Lower lobe of right lung (tissue), 2 donors: ENCODE results near the gene PLEKHG4B. TPM values are rescaled to one million over a fixed set of nuclear protein-coding genes. Genes with fewer than 3 reads are reported as not detected.
"Not testable (repeated sequence)": the region's sequence is repeated elsewhere in the genome, so short reads cannot be mapped to it uniquely, and the experiment has no call there.

ENCODE experiments used
- ATAC-seq, 2 donors: fragments of 200-7000 bp; cut with Tn5 transposase; one replicate each; pipeline ENCODE4 v1.9.1; 2020 to 2022; ENCODE audit warnings: mild to moderate bottlenecking in 2 of 2, moderate library complexity in 2 of 2
- DNase-seq: peaks from one replicate; pipeline ENCODE4 v3.0.0-alpha.2; 2020
- H3K27ac ChIP-seq: fragments of 200-600 bp; one replicate; pipeline ENCODE4 v1.8.0; 2022
- H3K27me3 ChIP-seq: fragments of 200-600 bp; one replicate; pipeline ENCODE4 v1.8.0; 2022; ENCODE audit warnings: low read depth
- H3K36me3 ChIP-seq: fragments of 200-600 bp; one replicate; pipeline ENCODE4 v1.8.0; 2022; ENCODE audit warnings: mild to moderate bottlenecking
- H3K4me1 ChIP-seq: fragments of 200-600 bp; one replicate; pipeline ENCODE4 v1.8.0; 2022
- H3K4me3 ChIP-seq: fragments of 200-600 bp; one replicate; pipeline ENCODE4 v1.8.0; 2022; ENCODE audit warnings: mild to moderate bottlenecking
- H3K9me3 ChIP-seq: fragments of 200-600 bp; one replicate; pipeline ENCODE4 v1.8.0; 2022
- CTCF ChIP-seq: fragments of 200-600 bp; IDR thresholded peaks from one replicate; pipeline ENCODE4 v1.8.0; 2022; ENCODE audit warnings: antibody characterized with exemption, mild to moderate bottlenecking
- intact Hi-C: fragments of 100-400 bp; cut with DNase I; formaldehyde crosslinking; loops from one replicate; pipeline ENCODE4 v1.11.0; 2022
- total RNA-seq: library from RNA; stranded (reverse); fragmentation: NEBNext Ultra II Directional; extraction: Animal tissue kit (Norgen Biotek cat#: 25700); gene quantifications from one replicate; pipeline ENCODE4 v1.2.1, GENCODE V29; 2021
- donor health status: DM: no; HTN: yes; CAD: no; lungs with severe emphysema.

PLEKHG4B gene
- total RNA-seq, 1 donor from 2014 or later, result 2.7 TPM

- no peaks in the 10 kb centered on the region for H3K9me3 ChIP-seq
- DNase-seq, result no peak
- no peaks in the 10 kb centered on the region for H3K4me1 ChIP-seq
- ATAC-seq, result no peak
- H3K27me3 ChIP-seq, result no peaks in the 10 kb centered on the region
- no peak overlapping the region for H3K4me3 ChIP-seq
- H3K27ac ChIP-seq, result no peak overlapping the region
- intact Hi-C loops, result no loop called here
- TF ChIP-seq CTCF, result no peak
- peaks cover 39% of the 10 kb centered on the region for H3K36me3 ChIP-seq
These were observed 115.1 kb downstream of the PLEKHG4B start for GRCh38 chr5:206927-207536.

GRCh38 chr5:207599-207998 lies 115.6 kb downstream of the PLEKHG4B start:
- no peaks in the 10 kb centered on the region for H3K27me3 ChIP-seq
- DNase-seq (no peak), ATAC-seq (no peak)
- no peaks in the 10 kb centered on the region for H3K9me3 ChIP-seq
- no peak overlapping the region for H3K4me3 ChIP-seq
- no peaks in the 10 kb centered on the region for H3K4me1 ChIP-seq
- intact Hi-C loops, result no loop called here
- peaks cover 39% of the 10 kb centered on the region for H3K36me3 ChIP-seq
- H3K27ac ChIP-seq, result no peak overlapping the region
- TF ChIP-seq CTCF, result no peak

GRCh38 chr5:208449-209114 lies 116.6 kb downstream of the PLEKHG4B start:
- DNase-seq (no peak), ATAC-seq (no peak)
- H3K4me1 ChIP-seq, result no peaks in the 10 kb centered on the region
- H3K36me3 ChIP-seq, result peaks cover 33% of the 10 kb centered on the region
- no peak overlapping the region for H3K4me3 ChIP-seq
- no peak overlapping the region for H3K27ac ChIP-seq
- intact Hi-C loops, result no loop called here
- no peaks in the 10 kb centered on the region for H3K27me3 ChIP-seq
- TF ChIP-seq CTCF, result no peak
- no peaks in the 10 kb centered on the region for H3K9me3 ChIP-seq

- no peaks in the 10 kb centered on the region for H3K27me3 ChIP-seq
- H3K36me3 ChIP-seq, result peaks cover 5% of the 10 kb centered on the region
- DNase-seq (no peak), ATAC-seq (no peak)
- H3K27ac ChIP-seq, result no peak overlapping the region
- peaks cover 4% of the 10 kb centered on the region for H3K4me1 ChIP-seq
- no peak for TF ChIP-seq CTCF
- H3K9me3 ChIP-seq, result no peaks in the 10 kb centered on the region
- intact Hi-C loops, result no loop called here
- H3K4me3 ChIP-seq, result no peak overlapping the region
These were observed 121.9 kb downstream of the PLEKHG4B start for GRCh38 chr5:213803-214395.

GRCh38 chr5:215256-215655 lies 123.3 kb downstream of the PLEKHG4B start:
- H3K9me3 ChIP-seq, DNase-seq, intact Hi-C loops, H3K27ac ChIP-seq, H3K36me3 ChIP-seq, H3K4me3 ChIP-seq, ATAC-seq, H3K27me3 ChIP-seq: not testable (repeated sequence)
- H3K4me1 ChIP-seq, result peaks cover 14% of the 10 kb centered on the region

GRCh38 chr5:216076-216475 lies 124.1 kb downstream of the PLEKHG4B start:
- H3K4me3 ChIP-seq, H3K36me3 ChIP-seq, H3K27me3 ChIP-seq, DNase-seq, H3K27ac ChIP-seq, H3K9me3 ChIP-seq, intact Hi-C loops, ATAC-seq: not testable (repeated sequence)
- H3K4me1 ChIP-seq, result peaks cover 22% of the 10 kb centered on the region
